Stromal cell of bone marrow (primary cell): ENCODE data around the gene BCAP29.
"Not testable (repeated sequence)": the region's sequence is repeated elsewhere in the genome, so short reads cannot be mapped to it uniquely, and the experiment has no call there.

Source experiments
- DNase-seq: peaks from one replicate; pipeline ENCODE4 v3.0.0-alpha.2; 2012; ENCODE audit warnings: low read depth

The BCAP29 gene

DNA sequence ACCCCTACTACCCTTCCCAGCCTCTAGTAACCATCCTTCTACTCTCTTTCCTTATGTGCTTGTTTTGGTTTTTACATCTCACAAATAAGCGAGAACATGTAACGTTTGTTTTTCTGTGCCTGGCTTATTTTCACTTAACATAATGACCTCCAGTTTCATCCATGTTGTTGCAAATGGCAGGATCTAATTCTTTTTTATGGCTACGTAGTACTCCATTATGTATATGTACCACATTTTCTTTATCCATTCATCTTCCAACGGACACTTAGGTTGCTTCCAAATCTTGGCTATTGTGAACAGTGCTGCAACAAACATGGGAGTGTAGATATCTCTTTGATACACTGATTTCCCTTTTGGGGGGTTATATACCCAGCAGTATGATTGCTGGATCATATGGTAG, 47.0 kb downstream of the BCAP29 start:
- no peak for DNase-seq

DNA sequence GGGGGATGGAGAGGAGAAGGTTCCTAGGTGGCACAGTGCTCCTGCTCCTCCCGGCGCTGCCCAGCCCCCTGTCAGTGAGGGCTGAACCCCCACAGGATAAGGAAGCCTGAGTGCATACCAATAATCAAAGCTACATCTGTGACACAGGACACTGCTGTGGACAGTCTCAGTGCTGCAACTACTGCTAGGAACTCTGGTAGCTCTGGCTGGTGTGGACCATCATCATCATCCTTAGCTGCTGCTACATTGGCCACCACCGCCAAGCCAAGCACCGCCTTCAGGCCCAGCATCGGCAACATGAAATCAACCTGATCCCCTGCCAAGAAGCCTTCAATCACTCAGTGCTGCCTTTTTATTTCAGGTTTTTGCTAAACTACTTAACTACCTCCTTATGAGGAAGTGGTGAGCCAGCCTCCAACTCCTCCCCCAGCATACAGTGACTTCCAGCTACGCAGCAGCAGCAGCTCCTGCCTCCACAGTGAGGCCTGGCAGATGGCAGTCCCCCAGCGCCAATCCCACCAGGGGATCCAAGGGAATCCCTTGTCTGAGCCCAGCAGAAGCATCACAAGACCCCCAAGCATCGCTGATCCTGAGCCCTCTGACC, 48.5 kb downstream of the BCAP29 start:
- DNase-seq = no peak

- DNase-seq = no peak
These were observed 50.3 kb downstream of the BCAP29 start for GRCh38 chr7:107630342-107630741.

DNA sequence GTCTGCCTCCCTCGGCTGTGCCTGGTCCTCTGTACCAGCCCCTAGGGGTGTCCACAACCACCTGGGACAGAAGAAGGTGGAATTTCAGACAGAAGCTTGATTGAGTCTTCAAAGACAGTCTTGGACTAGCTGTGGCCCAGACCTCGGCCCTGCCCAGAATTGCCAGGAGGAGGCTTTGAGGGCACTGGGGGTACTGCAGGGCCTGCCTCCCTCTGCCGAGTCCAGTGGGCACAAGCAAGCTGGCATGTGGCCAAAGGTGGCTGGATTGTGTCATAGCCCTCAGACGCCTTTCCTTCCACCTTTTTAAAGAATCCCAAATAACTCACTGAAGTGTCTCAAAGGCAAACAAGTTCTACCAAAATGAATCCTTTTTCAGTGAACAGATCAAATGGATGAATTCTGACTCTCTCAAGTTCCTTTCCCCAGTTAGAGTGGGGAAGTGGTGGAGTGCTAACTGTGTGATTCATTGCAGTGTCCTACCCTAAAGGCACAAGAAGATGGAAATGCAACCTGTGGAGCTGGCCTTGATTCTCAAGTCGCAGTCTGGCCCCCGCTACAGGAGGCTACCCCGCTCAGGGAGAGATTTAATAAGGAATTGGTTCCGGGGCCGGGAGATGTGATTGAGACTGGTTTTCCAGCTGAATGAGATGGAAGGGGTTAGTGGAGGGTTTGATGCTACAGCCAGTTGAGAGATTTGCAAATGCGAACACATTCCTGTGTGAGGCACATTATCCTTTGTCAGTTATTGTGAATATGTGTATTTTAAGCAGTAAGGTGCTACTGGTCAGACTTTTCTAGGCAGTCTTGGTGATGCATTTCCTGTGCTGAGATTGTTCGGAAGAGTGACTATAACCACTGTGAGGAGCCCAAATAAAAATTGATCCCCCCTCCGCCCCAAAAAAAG, 51.8 kb downstream of the BCAP29 start:
- DNase-seq = no peak

DNA sequence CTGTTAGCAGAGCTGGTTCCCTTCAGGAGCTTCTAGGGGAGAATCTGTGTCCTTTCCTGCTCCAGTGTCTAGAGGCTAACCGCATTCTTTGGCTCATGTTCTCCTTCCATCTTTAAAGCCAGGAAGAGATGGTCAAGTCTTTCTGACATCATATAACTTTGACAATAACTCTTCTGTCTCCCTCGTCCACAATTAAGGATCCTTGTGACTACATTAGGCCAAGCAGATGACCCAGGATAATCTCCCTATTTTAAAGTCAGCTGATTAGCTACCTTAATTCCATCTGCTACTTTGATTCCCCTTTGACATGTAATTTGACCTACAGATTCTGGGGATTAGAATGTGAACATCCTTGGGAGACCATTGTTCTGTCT, 52.4 kb downstream of the BCAP29 start:
- no peak for DNase-seq

DNA sequence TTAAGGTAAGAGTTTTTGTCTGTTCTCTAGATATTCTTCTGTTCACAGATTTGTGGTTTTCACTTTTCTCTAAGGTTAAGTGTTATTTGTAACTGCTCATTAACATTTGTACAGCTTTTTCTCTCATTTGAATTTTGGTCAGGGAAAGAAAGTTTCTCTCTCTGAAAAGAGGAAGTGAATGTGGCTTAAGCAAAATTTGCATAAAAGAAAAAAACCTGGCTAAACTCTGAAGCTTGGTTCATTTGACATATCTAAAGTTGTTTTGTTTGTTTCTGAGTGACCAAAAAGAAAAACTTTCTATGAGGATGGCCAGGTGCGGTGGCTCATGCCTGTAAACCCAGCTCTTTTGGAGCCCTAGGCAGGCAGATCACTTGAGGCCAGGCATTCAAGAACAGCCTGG, 58.5 kb downstream of the BCAP29 start:
- no peak for DNase-seq

- DNase-seq = not testable (repeated sequence)
These were observed 59.0 kb downstream of the BCAP29 start for GRCh38 chr7:107639070-107639469.

- no peak for DNase-seq
These were observed 61.6 kb downstream of the BCAP29 start for GRCh38 chr7:107641676-107642075.

- DNase-seq = no peak
These were observed 62.5 kb downstream of the BCAP29 start for GRCh38 chr7:107642501-107642900.

- DNase-seq = peak; percentile 54
These were observed 63.4 kb downstream of the BCAP29 start for GRCh38 chr7:107643407-107643806.

GRCh38 chr7:107643938-107644308, 63.9 kb downstream of the BCAP29 start:
- DNase-seq = no peak

DNA sequence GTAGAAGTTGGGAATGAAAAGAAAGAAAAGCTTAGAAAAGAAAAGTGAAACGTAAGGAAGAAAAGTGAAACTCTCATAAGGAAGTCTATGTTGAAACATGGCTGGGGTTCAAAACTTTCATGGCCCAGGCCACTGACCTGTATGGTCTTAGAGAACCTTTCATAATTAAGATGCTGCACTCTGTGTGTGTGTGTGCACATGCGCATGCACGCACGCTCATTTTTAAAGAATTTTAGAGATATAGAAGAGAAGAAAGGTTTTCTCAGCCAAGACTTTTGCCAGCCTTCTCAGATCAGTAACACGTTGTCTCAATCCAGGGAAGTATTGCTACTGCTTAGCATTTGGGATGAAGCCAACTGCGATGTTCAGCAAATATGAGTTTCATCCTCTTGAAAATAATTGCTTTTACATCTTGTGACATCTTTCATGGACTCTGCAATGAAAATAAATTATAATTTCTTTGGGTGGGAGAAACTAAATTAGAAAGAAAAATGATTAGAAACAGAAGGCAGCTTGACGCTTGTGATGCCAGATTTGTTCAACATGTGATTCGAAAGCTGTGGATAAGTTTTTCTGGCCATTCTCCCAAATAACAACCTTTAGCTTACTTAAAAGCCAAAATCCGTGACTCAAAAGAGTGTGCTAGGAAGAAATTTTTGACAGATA, 64.4 kb downstream of the BCAP29 start:
- no peak for DNase-seq

DNA sequence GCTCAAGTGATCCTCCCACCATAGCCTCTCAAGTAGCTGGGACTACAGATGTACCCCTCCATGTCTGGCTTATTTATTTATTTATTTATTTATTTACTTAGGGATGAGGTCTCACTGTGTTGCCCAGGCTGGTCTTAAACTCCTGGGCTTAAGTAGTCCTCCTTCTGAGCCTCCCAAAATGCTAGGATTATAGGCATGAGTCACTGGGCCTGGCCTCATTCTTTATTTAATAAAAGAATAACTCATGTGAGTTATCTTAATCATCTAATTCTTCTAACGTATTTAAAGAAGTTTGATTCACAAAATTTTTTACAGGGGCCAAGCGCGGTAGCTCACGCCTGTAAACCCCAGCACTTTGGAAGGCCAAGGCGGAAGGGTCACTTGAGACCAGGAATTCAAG, 72.6 kb downstream of the BCAP29 start:
- no peak for DNase-seq

DNA sequence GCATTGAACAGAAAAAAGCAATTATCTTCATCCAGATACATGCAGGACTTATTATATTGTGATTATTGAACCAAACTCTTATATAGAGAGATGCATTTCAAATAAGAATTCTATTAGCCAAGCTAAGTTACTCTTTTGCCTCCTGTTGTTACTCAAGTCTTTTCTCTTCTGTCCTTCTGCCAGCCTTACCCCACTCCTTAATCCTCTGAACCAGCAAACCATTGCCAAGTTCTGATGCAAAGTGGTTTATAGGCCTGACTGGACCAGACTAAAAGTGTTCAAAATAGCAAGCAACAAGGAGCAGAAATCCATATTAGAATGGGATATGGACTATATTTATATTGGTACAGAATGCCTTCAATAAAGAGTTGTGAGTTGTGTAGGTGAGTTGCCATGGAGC, 78.4 kb downstream of the BCAP29 start:
- DNase-seq = peak; percentile 18

DNA sequence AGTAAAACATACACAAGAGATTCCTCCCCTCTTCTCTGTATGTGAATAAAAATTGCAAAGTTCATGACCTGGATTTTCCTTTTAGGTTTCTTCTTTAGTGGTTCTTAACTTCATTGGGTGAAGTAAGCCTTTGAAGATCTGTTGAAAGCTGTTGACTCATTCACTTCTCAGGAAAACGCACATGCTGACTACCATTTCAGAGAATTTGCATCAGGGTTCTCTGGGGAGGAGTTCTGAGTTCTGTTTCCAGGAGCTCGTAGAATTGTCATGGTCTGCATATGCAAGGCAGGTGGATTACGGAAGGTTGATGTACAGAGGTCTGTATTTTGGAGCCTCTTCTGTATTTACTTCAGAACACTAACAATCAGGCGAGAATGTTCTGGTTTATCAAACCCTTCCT, 79.6 kb downstream of the BCAP29 start:
- peak; percentile 67 for DNase-seq

DNA sequence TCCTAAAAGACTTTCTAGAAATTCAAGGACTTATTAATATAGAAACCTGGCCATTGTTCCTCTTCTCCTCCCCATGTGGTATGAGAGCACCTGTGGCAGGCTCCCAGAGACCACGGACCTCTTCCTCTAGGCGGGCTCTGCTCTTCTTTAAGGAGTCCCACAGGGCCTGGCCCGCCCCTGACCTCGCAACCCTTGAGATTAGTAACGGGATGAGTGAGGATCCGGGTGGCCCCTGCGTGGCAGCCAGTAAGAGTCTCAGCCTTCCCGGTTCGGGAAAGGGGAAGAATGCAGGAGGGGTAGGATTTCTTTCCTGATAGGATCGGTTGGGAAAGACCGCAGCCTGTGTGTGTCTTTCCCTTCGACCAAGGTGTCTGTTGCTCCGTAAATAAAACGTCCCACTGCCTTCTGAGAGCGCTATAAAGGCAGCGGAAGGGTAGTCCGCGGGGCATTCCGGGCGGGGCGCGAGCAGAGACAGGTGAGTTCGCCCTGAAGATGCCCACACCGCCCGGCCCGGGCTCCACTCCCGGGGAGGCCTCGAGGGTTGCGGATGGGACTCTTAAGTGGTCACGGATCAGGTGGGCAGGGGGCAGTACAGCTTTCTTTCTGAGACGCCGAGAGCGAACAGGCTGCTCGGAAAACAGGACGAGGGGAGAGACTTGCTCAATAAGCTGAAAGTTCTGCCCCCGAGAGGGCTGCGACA, 80.5 kb downstream of the BCAP29 start, which contains the start of gene SLC26A4:
TSS of gene SLC26A4 (plus strand) at position 448 of the 700 bp plus-strand sequence. CDS start 814 bp downstream, outside the sequence.
- DNase-seq = no peak

- DNase-seq = no peak
These were observed 81.2 kb downstream of the BCAP29 start for GRCh38 chr7:107661081-107661864.

GRCh38 chr7:107661865-107662379, 81.9 kb downstream of the BCAP29 start:
- DNase-seq = no peak

GRCh38 chr7:107663196-107663595, 83.2 kb downstream of the BCAP29 start:
- DNase-seq = no peak

GRCh38 chr7:107666790-107667189, 86.7 kb downstream of the BCAP29 start:
- DNase-seq = no peak

DNA sequence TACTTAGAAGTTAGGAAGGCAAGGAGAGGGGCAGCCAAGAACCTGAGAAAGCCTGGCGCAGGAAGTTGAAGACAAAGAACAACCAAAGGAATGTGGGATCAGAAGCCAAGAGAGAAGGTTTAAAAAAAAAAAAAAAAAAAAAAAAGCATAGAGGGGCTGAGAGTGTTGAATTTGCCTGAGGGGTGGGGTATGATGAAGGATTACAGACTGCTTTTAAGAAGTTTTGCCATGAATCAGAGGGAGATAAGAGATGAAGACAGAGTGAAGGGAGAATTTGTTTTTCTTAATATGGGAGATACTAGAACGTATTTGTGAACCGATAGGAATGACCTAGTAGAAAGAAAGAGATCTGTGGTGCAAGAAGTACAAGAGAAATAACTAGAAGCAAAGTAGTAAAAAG, 87.3 kb downstream of the BCAP29 start:
- no peak for DNase-seq
